CD14-positive monocyte (primary cell): ENCODE data around the gene HCST. TPM values are rescaled to one million over a fixed set of nuclear protein-coding genes. Genes with fewer than 3 reads are reported as not detected.
"Not testable (repeated sequence)": the region's sequence is repeated elsewhere in the genome, so short reads cannot be mapped to it uniquely, and the experiment has no call there.

Experiments used
- DNase-seq, 3 donors: peaks; one replicate each; pipeline ENCODE4 v3.0.0-alpha.2; 2011 to 2022
- H2AFZ ChIP-seq: 2 replicates; pipeline ENCODE4 v1.6.0; 2012; ENCODE audit warnings: mild to moderate bottlenecking, low read depth, low read length, inconsistent platforms; ENCODE audit not compliant: insufficient read depth, poor library complexity, severe bottlenecking
- H3K27ac ChIP-seq, 2 donors: 1 replicate in 1 of 2; 2 replicates in 1 of 2; pipeline ENCODE4 v1.5.1; 2012 to 2013; ENCODE audit warnings: low read length in 2 of 2, control low read depth in 1 of 2, inconsistent platforms in 1 of 2, low read depth in 1 of 2, mild to moderate bottlenecking in 1 of 2
- H3K27me3 ChIP-seq, 2 donors: one replicate each; pipeline versions ENCODE4 v1.6.0 to v1.6.1; 2011 to 2013; ENCODE audit warnings: low read length in 2 of 2; ENCODE audit not compliant: control insufficient read depth in 2 of 2, insufficient read depth in 2 of 2
- H3K36me3 ChIP-seq, 2 donors: replicated peaks in 1 of 2; 1 replicate in 1 of 2; 2 replicates in 1 of 2; pipeline versions ENCODE4 v1.5.1 to v1.6.1; 2012 to 2013; ENCODE audit warnings: low read length in 2 of 2, control low read depth in 1 of 2, inconsistent platforms in 1 of 2, mild to moderate bottlenecking in 1 of 2; ENCODE audit not compliant: insufficient read depth in 2 of 2, control insufficient read depth in 1 of 2
- H3K4me1 ChIP-seq, 2 donors: 1 replicate in 1 of 2; 2 replicates in 1 of 2; pipeline versions ENCODE4 v1.5.1 to v1.6.1; 2012 to 2013; ENCODE audit warnings: low read length in 2 of 2, control low read depth in 1 of 2, inconsistent platforms in 1 of 2, mild to moderate bottlenecking in 1 of 2, moderate library complexity in 1 of 2; ENCODE audit not compliant: insufficient read depth in 2 of 2, control insufficient read depth in 1 of 2
- H3K4me2 ChIP-seq: replicated peaks from 2 replicates; pipeline ENCODE3; 2012; ENCODE audit warnings: low read length, moderate library complexity, mild to moderate bottlenecking; ENCODE audit not compliant: poor library complexity, severe bottlenecking; ENCODE audit errors: extremely low read depth
- H3K4me3 ChIP-seq, 3 experiments: fragments of 200-600 bp in 1 of 3; sonication (generic) in 1 of 3; replicated peaks in 1 of 3; 1 replicate in 2 of 3; 2 replicates in 1 of 3; pipeline ENCODE4 v1.5.1; 2011 to 2013; ENCODE audit warnings: low read length in 3 of 3, mild to moderate bottlenecking in 3 of 3, control low read depth in 2 of 3, low read depth in 2 of 3, inconsistent platforms in 1 of 3, moderate library complexity in 1 of 3
- H3K79me2 ChIP-seq: 2 replicates; pipeline ENCODE4 v1.6.0; 2012; ENCODE audit warnings: mild to moderate bottlenecking, control low read depth, inconsistent platforms, low read length, moderate library complexity; ENCODE audit not compliant: insufficient read depth
- H3K9ac ChIP-seq: 2 replicates; pipeline ENCODE4 v1.6.0; 2017; ENCODE audit warnings: low read length, mild to moderate bottlenecking; ENCODE audit not compliant: insufficient read depth, poor library complexity, severe bottlenecking
- H3K9me3 ChIP-seq, 2 donors: replicated peaks in 1 of 2; 1 replicate in 1 of 2; 2 replicates in 1 of 2; pipeline versions ENCODE4 v1.5.1 to v1.6.1; 2012 to 2013; ENCODE audit warnings: low read length in 2 of 2, control low read depth in 1 of 2; ENCODE audit not compliant: control insufficient read depth in 1 of 2, insufficient read depth in 1 of 2
- H4K20me1 ChIP-seq: 2 replicates; pipeline ENCODE4 v1.6.0; 2012; ENCODE audit warnings: mild to moderate bottlenecking, low read length, control low read depth, moderate library complexity; ENCODE audit not compliant: insufficient read depth
- H3K27ac Mint-ChIP-seq, 7 donors: one replicate each; pipeline ENCODE4 v1.8.0; 2020; ENCODE audit warnings: mild to moderate bottlenecking in 7 of 7, mixed read lengths in 7 of 7, moderate library complexity in 6 of 7, inconsistent platforms in 2 of 7
- H3K27me3 Mint-ChIP-seq, 3 donors: one replicate each; pipeline ENCODE4 v1.8.0; 2021 to 2022; ENCODE audit warnings: low read depth in 3 of 3, mild to moderate bottlenecking in 3 of 3, mixed read lengths in 3 of 3, moderate library complexity in 3 of 3, inconsistent platforms in 1 of 3
- H3K36me3 Mint-ChIP-seq, 2 donors: one replicate each; pipeline ENCODE4 v1.8.0; 2020; ENCODE audit warnings: mixed read lengths in 2 of 2, inconsistent platforms in 1 of 2, mild to moderate bottlenecking in 1 of 2
- H3K4me1 Mint-ChIP-seq: one replicate; pipeline ENCODE4 v1.8.0; 2020; ENCODE audit warnings: mild to moderate bottlenecking, mixed read lengths
- H3K4me3 Mint-ChIP-seq, 2 donors: one replicate each; pipeline ENCODE4 v1.8.0; 2020; ENCODE audit warnings: mild to moderate bottlenecking in 2 of 2, mixed read lengths in 2 of 2, moderate library complexity in 1 of 2
- H3K9me3 Mint-ChIP-seq, 7 donors: one replicate each; pipeline ENCODE4 v1.8.0; 2020 to 2022; ENCODE audit warnings: mixed read lengths in 7 of 7, mild to moderate bottlenecking in 6 of 7, moderate library complexity in 6 of 7, inconsistent platforms in 2 of 7
- WGBS: methylation state at CpG from one replicate; pipeline ENCODE4 v1.1.5; 2013; ENCODE audit warnings: missing lambda C conversion rate; ENCODE audit not compliant: insufficient coverage; 5-methylcytosine and 5-hydroxymethylcytosine counted together
- intact Hi-C, 2 donors: fragments of 100-400 bp; cut with micrococcal nuclease; formaldehyde crosslinking; loops; one replicate each; pipeline versions ENCODE4 v1.15.0 to v1.15.1; 2023
- polyA plus RNA-seq, 3 donors: library from polyadenylated mRNA; depleted of rRNA in 1 of 3; unstranded in 2 of 3; stranded (reverse) in 1 of 3; fragments of 300-500 nt in 2 of 3; fragments of >200 nt in 1 of 3; fragmentation: Illumina TruSeq in 2 of 3; gene quantifications; 1 replicate in 2 of 3; 2 replicates in 1 of 3; pipeline ENCODE4 v1.2.3, GENCODE V29; 2012 to 2021
- TF ChIP-seq, protein P1 (sequence below): fragments of 200-600 bp; IDR thresholded peaks from one replicate; pipeline ENCODE4 v1.8.0; 2022; ENCODE audit warnings: antibody characterized with exemption, mild to moderate bottlenecking

Gene HCST
- polyA plus RNA-seq, 3 donors: 264 to 829 (median 594) TPM

DNA sequence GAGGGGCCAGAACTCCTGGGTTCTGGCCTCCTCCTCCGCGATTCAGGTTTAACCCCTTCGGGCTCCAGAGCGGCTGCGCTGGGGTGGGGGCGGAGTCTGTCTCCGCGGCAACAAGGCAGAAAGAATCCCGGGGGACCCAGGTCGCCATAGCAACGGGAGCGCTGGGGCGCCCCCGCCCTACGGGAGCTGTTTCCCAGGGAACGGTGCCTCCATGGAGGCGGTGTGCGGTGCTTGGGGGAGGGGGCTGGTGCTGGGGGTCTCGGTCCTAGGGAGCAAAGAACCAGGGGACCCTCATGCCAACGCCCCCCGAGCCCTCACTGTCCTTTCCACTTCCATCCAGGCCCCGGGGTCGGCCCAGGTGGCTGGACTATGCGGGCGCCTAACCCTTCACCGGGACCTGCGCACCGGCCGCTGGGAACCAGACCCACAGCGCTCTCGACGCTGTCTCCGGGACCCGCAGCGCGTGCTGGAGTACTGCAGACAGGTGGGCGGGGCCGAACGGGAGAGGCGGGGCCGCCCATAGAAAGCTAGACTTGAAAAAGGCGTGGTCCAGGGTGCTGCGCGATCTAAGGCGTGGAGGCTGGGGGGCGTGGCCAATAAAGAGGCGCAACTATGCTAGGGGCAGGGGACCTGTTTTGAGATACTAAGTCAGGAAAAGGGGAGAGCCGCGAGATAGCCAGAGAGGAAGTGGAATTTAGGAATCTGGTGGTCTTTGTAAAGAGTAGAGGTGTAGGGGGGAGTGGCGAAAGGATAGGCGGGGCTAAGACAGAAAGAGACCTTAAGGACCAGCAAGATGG is 32.8 kb upstream of the HCST start:
- TF ChIP-seq, protein P1, sequence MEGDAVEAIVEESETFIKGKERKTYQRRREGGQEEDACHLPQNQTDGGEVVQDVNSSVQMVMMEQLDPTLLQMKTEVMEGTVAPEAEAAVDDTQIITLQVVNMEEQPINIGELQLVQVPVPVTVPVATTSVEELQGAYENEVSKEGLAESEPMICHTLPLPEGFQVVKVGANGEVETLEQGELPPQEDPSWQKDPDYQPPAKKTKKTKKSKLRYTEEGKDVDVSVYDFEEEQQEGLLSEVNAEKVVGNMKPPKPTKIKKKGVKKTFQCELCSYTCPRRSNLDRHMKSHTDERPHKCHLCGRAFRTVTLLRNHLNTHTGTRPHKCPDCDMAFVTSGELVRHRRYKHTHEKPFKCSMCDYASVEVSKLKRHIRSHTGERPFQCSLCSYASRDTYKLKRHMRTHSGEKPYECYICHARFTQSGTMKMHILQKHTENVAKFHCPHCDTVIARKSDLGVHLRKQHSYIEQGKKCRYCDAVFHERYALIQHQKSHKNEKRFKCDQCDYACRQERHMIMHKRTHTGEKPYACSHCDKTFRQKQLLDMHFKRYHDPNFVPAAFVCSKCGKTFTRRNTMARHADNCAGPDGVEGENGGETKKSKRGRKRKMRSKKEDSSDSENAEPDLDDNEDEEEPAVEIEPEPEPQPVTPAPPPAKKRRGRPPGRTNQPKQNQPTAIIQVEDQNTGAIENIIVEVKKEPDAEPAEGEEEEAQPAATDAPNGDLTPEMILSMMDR: no peak
- Histone ChIP-seq H3K9me3 (peaks cover 0 to 9% of the 10 kb centered on the region in 2 donors), H3K9ac (no peak overlapping the region), H4K20me1 (no peaks in the 10 kb centered on the region), H3K36me3 (no peaks in the 10 kb centered on the region), H3K4me2 (peak overlapping the region; percentile 51), H3K4me1 (peaks cover 16 to 23% of the 10 kb centered on the region in 2 donors), H3K4me3 (peak overlapping the region in 1 of 3 experiments; percentile 52), H3K27me3 (peaks cover 27 to 52% of the 10 kb centered on the region in 2 donors), H3K27ac (no peak overlapping the region), H3K79me2 (no peaks in the 10 kb centered on the region), H2AFZ (peak overlapping the region; percentile 4)
- WGBS: 2% methylated on average over 44 of the region's 51 CpGs
- DNase-seq: peak; percentile 54 to 62 (median 57)
- intact Hi-C loops: loop anchor here in 1 of 2 donors (10.0 kb wide), 1 partner anchor 95 kb away; the partner anchor contains the start of gene ARHGAP33
- Mint-ChIP-seq H3K36me3 (peaks cover 0 to 6% of the 10 kb centered on the region in 2 donors), H3K27ac (peak overlapping the region in 1 of 7 donors; percentile 1), H3K4me1 (peaks cover 15% of the 10 kb centered on the region), H3K4me3 (peak overlapping the region; percentile 50 to 78), H3K27me3 (peaks cover 47 to 70% (median 54%) of the 10 kb centered on the region in 3 donors), H3K9me3 (peaks cover 8 to 22% (median 10%) of the 10 kb centered on the region in 7 donors)

DNA sequence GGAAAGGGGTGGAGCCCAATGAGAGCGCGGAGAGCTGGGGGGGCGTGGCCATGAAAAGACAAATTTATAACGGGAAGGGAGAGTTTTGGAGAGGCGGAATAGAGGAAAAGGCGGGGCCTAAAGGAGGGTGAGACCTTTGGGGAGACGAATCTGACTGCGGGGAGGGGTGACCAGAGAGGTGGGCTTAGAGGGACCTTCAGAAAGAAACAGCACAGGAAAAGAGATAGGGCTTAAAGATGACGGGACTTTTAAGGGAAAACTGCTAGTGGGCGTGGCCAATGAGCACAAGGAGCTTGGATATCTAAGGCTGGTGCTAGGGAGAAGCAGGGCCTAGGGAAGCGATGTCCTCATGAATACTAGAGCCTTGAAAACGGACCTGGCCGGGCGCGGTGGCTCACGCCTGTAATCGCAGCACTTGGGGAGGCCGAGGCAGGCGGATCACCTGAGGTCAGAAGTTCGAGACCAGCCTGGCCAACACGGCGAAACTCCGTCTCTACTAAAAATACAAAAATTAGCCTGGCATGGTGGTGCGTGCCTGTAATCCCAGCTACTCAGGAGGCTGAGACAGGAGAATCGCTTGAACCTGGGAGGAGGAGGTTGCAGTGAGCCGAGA is 32.1 kb upstream of the HCST start:
- not testable (repeated sequence) for H3K79me2 ChIP-seq, H4K20me1 ChIP-seq, H3K36me3 Mint-ChIP-seq, H3K9ac ChIP-seq, H3K36me3 ChIP-seq, H3K27ac ChIP-seq, H3K9me3 ChIP-seq
- Histone ChIP-seq H2AFZ (peak overlapping the region; percentile 4), H3K4me2 (peak overlapping the region; percentile 51), H3K27me3 (peaks cover 27 to 52% of the 10 kb centered on the region in 2 donors), H3K4me1 (peaks cover 16 to 23% of the 10 kb centered on the region in 2 donors), H3K4me3 (peak overlapping the region in 1 of 3 experiments; percentile 52)
- H3K4me1 Mint-ChIP-seq: peaks cover 15% of the 10 kb centered on the region
- H3K4me3 Mint-ChIP-seq: peak overlapping the region; percentile 50 to 74
- peaks cover 44 to 65% (median 52%) of the 10 kb centered on the region in 3 donors for H3K27me3 Mint-ChIP-seq
- intact Hi-C loops: loop anchor here in 1 of 2 donors (10.0 kb wide), 1 partner anchor 95 kb away; the partner anchor contains the start of gene ARHGAP33
- H3K27ac Mint-ChIP-seq: peak overlapping the region in 1 of 7 donors; percentile 19
- WGBS: 25% methylated on average over 18 of the region's 26 CpGs
- peak; percentile 9 to 30 (median 19) for DNase-seq
- peaks cover 8 to 22% (median 10%) of the 10 kb centered on the region in 7 donors for H3K9me3 Mint-ChIP-seq
